Measurements from ENCODE around the gene WNT9B. TPM values are rescaled to one million over a fixed set of nuclear protein-coding genes. Genes with fewer than 3 reads are reported as not detected.

Gene WNT9B
- total RNA-seq, 1 experiment from 2014 or later, result not detected

DNA sequence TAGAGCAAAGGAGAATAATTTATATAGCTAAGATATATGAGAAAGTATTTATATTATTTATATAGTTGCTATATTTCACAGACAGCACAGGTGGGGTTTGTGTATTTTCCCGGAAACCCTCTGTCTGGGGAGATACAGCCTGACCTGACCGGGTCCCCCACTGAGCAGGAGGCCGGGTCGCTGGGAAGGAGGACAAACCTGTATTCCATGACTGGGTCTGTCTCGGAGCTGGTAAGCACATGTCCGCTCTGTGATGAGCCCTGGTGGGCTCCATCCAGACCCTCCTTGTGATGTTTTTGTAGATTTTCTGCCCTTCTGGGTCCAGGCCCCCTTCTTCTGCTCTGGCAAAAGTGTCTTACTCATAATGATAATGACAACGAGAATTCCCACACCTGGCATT, 27.7 kb downstream of the WNT9B start:
- Histone ChIP-seq H3K36me3 (ENCODE audit: control insufficient read depth, insufficient read depth, low read length) (no peaks in the 10 kb centered on the region), H3K4me1 (ENCODE audit: control insufficient read depth, insufficient read depth, low read length) (no peaks in the 10 kb centered on the region), H3K9me3 (ENCODE audit: control insufficient read depth, insufficient read depth, low read depth, low read length) (no peaks in the 10 kb centered on the region), H3K4me3 (ENCODE audit: low read depth in 2 of 2, low read length in 2 of 2) (no peak overlapping the region), H3K27me3 (ENCODE audit: control insufficient read depth, insufficient read depth, low read length) (no peaks in the 10 kb centered on the region), H3K27ac (ENCODE audit: low read length) (no peak overlapping the region)
- ATAC-seq (no peak), DNase-seq (ENCODE audit: low read depth, low spot score) (no peak)
- BruUV-seq (replicated peaks), result no TSS peak
- ChIA-PET CTCF (no interaction called here), POLR2A (no interaction called here)
- TF ChIP-seq SIN3A (IDR thresholded peaks at IDR 0.05; ENCODE audit: borderline replicate concordance, insufficient read depth, low read depth, low read length) (no peak), TCF7L2 (IDR thresholded peaks at IDR 0.05; ENCODE audit: low read depth, low read length) (no peak), POLR2AphosphoS5 (IDR thresholded peaks at IDR 0.05; ENCODE audit: low read depth, low read length) (no peak), CTCF (IDR thresholded peaks at IDR 0.05) (no peak), REST (IDR thresholded peaks at IDR 0.05; ENCODE audit: insufficient read depth in 1 of 2, low read depth in 2 of 2, low read length in 1 of 2) (no peak)
- intact Hi-C loops (cut with micrococcal nuclease; ENCODE audit: unreplicated experiment), result no loop called here
- in situ Hi-C loops (cut with HindIII; ENCODE audit: low pct_unique_long_range_greater_than_20kb, low sequenced_read_pairs), result no loop called here

DNA sequence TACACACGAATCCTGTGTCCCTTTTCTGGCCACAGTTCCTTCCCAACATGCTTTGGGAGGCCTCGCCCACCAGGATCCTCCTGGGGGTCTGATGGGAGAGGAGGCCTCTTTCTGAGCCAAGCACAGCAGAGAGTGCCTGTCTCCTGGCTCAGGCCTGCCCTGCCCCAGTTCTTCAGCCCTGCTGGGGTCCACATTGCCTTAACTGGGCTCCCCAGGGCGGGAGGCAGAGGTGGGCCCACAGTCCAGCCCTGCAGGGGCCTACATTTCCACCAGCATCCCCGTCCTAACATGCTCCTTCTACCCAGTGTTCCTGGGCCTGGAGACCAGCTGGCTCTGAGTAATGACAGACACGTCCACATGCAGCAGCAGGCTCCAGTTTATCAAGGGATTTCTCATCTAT, 29.6 kb downstream of the WNT9B start:
- ChIA-PET POLR2A (no interaction called here), CTCF (no interaction called here)
- no peak overlapping the region for H3K27ac ChIP-seq (ENCODE audit: low read length)
- no TSS peak for BruUV-seq (replicated peaks)
- TF ChIP-seq REST (IDR thresholded peaks at IDR 0.05; ENCODE audit: insufficient read depth in 1 of 2, low read depth in 2 of 2, low read length in 1 of 2) (no peak), TCF7L2 (IDR thresholded peaks at IDR 0.05; ENCODE audit: low read depth, low read length) (no peak), CTCF (IDR thresholded peaks at IDR 0.05) (no peak), POLR2AphosphoS5 (IDR thresholded peaks at IDR 0.05; ENCODE audit: low read depth, low read length) (no peak), SIN3A (IDR thresholded peaks at IDR 0.05; ENCODE audit: borderline replicate concordance, insufficient read depth, low read depth, low read length) (no peak)
- ATAC-seq (no peak), DNase-seq (ENCODE audit: low read depth, low spot score) (no peak)
- no peaks in the 10 kb centered on the region for H3K4me1 ChIP-seq (ENCODE audit: control insufficient read depth, insufficient read depth, low read length)
- H3K27me3 ChIP-seq (ENCODE audit: control insufficient read depth, insufficient read depth, low read length), result no peaks in the 10 kb centered on the region
- H3K9me3 ChIP-seq (ENCODE audit: control insufficient read depth, insufficient read depth, low read depth, low read length), result no peaks in the 10 kb centered on the region
- intact Hi-C loops (cut with micrococcal nuclease; ENCODE audit: unreplicated experiment), result no loop called here
- no peak overlapping the region for H3K4me3 ChIP-seq (ENCODE audit: low read depth in 2 of 2, low read length in 2 of 2)
- in situ Hi-C loops (cut with HindIII; ENCODE audit: low pct_unique_long_range_greater_than_20kb, low sequenced_read_pairs), result no loop called here
- H3K36me3 ChIP-seq (ENCODE audit: control insufficient read depth, insufficient read depth, low read length), result no peaks in the 10 kb centered on the region

All from Panc1 (cell line).